LNCAP (cell line): ENCODE results near the gene NUBP1.

Source experiments
- CTCF ChIP-seq: fragments of 450-650 bp; IDR thresholded peaks from 2 replicates; pipeline ENCODE4 v1.5.1; 2017; ENCODE audit warnings: mild to moderate bottlenecking

The NUBP1 gene

GRCh38 chr16:10805334-10805733 is 61.7 kb downstream of the NUBP1 start:
- TF ChIP-seq CTCF = no peak

GRCh38 chr16:10806698-10807097 is 63.1 kb downstream of the NUBP1 start:
- TF ChIP-seq CTCF = no peak

GRCh38 chr16:10808218-10808617 is 64.6 kb downstream of the NUBP1 start:
- no peak for TF ChIP-seq CTCF

GRCh38 chr16:10808850-10809249 is 65.2 kb downstream of the NUBP1 start:
- TF ChIP-seq CTCF = no peak

- TF ChIP-seq CTCF = no peak
Measured at GRCh38 chr16:10809706-10810105, 66.1 kb downstream of the NUBP1 start.

GRCh38 chr16:10812312-10813098 is 68.9 kb downstream of the NUBP1 start:
- TF ChIP-seq CTCF = no peak

GRCh38 chr16:10813099-10813455 is 69.4 kb downstream of the NUBP1 start:
- TF ChIP-seq CTCF = no peak

GRCh38 chr16:10817514-10817913 is 73.9 kb downstream of the NUBP1 start:
- TF ChIP-seq CTCF = no peak
